Islet precursor cell (in vitro differentiated cells): Measurements from ENCODE around the gene KCNMA1.
"Not testable (repeated sequence)": the region's sequence is repeated elsewhere in the genome, so short reads cannot be mapped to it uniquely, and the experiment has no call there.

Experiments
- DNase-seq: peaks from one replicate; pipeline ENCODE4 v3.0.0-alpha.2; 2018

Gene KCNMA1

DNA sequence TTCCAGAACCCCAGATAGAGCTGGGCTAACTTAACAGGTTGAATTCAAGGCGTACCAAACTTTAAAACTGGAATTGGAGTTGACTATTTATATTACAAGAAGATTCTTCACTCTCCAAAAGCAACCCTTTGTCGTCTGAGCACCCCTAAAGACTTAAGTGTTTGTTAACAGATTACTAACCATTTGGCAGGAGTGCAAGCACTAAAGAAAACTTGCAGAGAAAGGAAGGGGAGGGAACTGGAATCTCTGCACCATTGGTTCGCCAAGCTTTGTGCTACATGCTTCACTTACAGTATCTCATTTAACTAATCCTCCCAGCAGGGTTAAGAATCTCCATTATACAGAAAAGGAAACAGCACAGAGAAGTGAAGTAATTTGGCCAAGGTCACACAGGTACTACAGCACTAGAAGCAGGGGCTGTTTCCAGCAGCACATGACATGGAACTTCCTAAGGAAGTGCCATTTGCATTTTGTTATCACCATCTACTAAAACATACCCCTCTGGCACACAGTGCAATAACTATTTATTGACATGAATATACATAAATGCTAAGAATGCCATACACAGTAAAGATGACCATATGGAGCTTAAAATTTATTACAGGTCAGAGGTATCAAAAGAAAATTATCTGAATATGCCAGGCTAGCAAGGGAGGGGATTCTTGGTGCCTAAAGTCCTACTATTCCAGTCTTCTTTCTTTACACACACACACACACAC is 201.2 kb downstream of the KCNMA1 start:
- DNase-seq = no peak

DNA sequence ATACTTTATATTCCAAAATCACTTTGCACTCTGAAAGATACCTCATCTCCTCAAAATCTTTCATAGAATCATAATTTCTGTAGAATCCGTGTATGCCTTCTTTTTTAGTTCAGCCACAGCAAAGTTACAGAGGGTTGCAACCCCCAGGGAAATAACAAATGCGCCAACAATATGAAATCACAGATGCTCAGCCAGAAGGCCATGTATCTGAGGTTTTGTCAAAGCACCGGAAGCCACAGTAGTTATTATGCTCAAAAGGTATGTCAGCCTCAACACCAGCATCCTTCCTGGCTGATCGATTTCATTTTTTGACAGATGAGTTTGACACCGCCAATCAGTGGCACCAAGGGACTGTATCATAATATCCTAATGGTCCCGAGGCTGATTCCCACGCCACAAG is 204.1 kb downstream of the KCNMA1 start:
- no peak for DNase-seq

DNA sequence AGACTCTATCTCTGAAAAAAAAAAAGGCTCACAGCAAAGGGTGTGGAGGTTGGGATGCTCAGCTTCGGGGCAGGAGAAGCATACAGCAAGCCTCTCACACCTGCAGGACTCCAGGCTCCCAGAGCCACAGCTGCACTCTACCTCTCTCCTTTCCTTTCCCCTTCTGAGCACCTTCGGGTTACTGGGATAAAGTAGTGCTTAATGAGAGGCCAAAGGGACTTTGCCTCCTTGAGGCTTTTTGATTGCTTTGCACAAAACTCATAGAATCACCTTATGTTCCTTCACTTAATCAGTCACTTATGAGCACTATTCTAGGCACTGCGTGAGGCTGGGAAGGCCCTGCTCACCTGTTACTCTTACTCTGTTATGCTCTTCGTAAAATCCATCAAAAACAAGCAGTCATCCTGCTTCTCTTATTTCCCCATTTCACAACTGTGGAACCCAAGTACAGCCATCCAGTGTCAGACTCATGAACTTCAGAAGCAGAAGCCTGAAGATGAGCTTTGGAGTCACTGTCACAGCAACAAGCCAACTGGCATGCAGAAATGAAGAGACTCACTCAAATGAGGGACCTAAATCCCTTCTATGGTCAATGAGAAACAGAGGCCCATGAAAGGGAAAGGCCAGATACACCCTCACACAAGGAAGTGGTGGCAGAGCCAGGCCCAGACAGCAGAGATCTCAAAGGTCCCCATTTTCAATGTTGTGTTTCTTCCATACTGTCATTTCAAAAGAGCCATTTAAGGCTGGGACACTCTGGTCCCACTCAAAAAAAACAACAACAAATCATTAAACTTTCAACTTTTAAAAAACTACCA is 205.4 kb downstream of the KCNMA1 start:
- DNase-seq = no peak

DNA sequence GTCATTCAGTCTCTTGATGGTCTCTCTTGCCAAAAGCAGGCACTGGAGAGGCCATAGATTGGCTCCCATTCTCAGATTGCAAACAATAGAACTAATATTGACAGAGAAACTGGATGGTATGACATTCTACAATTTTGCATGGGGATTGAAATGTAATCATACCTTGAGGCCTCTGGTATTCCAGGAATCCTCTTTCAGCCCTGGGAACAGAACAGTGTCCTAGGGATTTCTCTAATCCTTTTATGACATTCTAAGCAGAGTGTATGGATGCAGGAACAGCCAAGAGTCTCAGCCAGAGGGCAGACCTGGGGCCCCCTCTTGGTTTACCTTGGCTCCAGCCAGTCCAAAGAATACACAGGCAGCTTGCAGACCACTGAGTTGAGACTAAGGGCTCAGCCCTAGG is 206.4 kb downstream of the KCNMA1 start:
- DNase-seq = peak; percentile 76

DNA sequence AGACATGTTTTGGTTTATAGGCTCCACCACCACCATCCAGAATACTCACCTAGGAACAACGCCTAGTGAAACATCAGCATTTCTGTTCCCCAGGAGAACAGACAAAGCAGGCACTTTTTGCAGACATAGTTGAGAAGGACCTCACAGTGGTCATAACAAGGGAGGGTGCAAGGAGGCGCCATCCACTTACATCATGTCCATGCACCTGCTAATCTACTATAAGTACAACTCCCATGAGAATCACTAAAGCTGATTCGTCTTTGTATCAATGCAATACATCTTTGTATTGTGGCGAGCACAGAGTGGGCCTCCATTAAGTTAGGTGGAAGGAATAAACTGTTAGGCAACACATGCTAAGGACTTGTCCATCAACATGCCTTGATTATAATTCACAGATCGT is 207.1 kb downstream of the KCNMA1 start:
- DNase-seq = no peak

DNA sequence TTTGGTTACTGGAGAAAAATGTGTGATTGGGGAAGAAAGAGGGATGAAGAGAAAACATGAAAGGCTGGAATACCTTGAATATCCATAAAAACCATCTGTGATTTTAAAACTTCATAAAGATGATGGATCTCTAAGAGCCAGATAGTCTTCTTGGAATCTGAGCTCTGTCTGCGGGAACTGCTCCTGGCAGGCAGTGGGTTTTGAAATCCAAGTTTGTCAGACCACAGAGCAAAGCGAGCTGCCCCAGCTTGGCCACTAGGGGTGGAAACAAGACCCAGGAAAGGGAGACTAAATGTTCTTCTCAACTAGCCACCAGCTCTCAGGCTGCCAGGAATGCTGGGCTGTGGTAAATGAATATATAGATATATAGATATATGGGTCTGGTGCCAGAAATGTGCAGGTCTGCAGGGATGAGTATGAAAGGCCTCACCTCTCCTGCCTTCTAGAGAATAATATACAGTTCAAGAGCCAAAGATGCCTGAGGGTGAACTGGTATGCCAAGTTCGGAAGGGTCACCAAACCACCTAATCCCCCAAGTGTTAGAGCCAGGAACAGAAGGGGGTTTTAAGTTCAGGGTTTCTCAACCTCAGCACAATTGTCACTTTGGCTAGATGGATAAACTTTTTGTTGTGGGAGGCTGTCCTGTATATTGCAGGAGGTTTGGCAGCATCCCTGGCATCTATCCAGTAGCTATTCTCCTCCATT is 208.8 kb downstream of the KCNMA1 start:
- DNase-seq = peak; percentile 85

DNA sequence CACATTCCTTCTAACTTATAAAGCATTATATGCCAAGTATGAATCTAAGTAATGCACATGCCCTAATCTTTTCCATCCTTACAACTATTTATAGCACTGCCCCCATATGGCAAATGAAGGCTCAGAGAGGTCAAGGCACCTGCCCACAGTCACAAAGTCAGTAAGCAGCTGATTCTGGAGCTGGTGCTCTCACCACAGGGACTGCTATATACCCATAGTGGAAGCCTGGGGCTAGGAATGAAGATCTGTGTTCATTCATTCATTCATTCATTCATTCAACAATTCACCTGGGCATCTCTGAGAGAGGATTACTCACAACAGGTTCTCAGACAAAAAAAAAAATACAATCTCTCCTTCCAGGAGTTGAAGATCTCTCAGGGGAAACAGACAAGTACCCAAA is 213.4 kb downstream of the KCNMA1 start:
- no peak for DNase-seq

DNA sequence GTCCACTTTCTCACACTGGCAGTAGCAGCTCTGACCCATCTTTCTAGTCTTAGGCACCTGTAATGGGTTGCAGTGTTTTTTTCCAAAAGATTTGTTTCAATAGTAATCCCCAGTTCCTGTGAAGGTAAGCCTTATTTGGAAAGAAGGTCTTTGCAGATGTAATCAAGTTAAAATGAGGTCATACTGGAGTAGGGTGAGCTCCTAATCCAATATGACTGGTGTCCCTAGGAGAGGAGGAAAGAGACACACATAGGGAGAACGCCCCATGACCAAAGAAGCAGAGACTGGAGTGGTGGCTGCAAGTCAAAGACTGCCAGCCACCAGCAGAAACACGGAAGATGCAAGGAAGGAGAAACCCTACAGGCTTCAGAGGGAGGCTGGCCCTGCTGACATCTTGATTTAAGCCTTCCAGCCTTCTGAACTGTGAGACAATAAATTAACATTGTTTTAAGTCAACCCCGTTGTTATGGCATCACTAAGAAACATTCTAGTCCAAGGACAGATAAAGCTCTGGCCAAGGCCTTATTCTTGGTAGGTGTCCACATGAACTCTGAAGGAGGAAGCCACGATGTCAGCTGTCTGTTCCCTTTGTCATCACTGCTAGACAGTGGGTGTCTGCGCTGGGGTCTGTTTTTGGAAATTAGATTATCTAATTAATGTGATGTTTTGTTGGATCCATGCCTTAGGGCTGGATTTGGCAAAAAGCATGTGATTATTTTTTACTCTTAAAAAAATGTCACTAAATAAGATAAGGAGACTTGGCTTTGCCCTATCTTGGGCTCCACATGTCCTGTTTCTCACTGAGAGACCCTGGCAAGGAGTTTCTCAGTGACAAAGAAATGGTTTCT is 214.9 kb downstream of the KCNMA1 start:
- no peak for DNase-seq

DNA sequence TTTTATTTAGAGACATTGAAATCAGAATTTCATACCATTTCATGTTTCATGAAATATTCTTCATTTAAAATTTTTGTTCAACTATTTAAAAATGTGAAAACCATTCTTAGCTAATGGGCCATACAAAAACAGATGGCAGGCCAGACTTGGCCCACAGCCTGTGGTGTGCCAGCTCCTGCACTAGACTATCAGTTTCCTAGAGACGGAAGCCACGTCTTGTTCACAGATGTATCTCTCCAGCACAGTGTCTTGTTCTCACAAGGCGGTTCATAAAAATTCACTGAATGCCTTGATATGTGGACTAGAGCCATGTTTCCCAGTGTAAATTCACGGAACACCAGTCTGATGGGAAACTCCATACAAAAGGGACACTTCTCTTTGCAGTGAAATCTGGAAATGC is 216.0 kb downstream of the KCNMA1 start:
- no peak for DNase-seq

DNA sequence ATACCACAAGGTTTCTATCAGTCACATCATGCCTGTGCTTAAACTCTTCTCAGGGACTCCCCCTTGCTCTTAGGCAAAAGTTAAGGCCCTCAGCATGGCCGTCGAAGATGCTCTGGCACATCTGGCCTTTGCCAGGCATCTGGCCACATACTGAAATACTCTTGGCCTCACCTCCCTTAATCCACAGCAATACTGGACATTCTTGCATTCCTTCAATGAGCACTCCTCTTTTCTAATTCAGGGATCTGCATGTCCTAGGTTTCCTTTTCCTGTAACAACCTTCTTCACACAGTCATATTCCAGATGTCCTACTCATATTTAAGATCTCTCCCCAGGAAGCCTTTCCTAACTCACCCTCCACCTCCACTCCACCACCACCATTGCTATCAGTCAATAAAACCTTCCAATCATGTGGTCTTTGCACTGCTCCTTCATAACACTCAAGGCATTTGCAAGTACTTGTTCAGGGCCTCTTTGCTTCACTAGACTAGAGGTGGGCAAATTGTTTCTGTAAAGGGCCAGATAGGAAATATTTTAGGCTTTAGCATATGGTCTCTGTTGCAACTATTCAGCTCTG is 216.6 kb downstream of the KCNMA1 start:
- no peak for DNase-seq

DNA sequence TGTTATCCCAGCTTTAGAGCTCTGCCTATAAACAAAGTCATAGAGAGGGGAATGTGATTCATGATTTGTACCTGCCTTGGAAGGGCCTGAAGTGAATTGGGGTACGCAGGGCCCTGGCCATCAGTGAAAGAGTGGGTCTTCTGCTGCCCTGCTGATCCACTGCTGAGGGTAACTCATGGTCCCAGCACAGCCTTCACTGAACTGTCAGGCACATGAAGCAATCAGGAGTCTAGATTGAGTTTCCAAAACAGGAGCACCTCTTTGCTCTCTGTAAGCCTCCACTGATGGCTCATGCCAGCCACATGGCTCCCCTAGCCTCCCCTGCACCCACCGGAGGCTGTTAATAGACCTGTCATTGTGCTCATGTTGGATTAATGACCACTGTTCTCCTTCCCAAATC is 217.6 kb downstream of the KCNMA1 start:
- no peak for DNase-seq

DNA sequence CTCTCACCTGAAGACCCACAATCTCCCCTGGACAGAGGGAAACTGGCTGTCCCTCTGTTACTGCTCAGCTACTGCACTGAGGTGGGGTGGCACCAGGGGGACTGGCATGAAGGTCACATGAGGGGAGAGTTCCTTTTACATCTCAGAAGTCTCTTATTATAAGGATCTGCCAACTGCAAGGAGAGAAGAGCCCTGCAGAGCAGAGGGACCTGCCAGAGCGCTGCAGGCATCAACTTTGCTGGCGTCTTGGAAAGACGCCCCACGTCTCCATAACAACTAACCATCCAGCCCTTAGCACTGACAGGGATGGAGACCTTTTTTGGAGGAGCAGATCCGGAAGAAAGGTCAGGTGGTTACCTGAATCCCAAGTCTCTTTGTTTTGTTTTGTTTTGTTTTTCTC is 218.6 kb downstream of the KCNMA1 start:
- no peak for DNase-seq

DNA sequence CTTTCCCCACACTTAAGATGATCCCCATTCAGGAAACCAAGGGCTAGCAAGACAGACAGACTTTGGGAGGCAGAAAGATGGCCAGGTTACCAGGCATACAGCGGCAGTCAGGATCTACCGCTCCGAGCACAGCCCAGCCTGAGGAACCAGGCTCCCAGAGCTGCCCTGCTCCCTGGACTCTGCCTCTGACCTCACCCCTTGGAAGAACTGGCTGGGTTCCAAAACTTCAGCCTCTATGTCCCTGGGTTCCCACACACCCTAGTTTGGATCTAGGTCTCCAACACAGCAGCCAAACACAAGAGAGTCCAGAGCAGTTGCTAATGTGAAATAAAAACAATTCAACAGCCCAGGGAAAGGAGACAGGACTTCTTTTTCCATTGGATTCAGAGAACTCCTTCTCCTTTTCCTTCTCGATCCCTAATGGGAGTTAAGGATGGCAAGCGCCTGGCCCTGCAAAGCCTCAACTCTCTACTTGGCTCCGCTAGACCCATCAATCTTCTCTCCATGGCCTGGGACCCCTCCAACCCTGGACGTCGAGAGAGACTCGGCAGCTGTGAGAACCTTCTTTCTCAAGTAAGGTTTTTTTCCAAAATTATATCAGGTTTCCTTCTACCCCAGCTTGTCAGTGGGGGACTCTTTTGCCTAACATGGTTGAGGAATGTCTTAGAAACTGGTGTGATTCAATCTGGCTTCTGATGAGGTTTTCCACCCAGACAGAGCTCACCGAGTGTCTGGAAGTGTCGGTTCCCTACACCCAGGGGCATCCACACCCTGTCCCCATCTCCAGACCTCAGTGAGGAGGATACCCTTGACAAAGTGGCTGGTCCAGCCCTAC is 219.6 kb downstream of the KCNMA1 start:
- no peak for DNase-seq

DNA sequence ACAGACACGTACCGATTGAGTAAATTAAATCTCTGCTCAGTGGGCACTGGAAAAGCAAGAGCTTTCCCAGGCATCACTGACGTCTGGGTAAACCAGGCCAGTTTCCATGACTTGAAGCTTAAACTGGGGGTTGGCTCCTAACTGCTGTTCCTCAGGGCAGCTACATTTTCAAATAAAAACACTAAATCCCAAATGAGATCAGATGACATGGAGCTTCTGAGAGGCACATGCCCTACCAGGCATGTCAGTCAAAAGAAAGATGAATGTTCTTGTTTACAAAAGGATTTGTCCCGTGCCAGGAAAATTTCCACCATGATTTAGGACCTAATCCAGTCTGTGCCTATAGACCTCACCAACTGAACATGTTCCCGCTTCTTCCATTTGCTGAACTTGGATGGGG is 220.2 kb downstream of the KCNMA1 start:
- DNase-seq = no peak

DNA sequence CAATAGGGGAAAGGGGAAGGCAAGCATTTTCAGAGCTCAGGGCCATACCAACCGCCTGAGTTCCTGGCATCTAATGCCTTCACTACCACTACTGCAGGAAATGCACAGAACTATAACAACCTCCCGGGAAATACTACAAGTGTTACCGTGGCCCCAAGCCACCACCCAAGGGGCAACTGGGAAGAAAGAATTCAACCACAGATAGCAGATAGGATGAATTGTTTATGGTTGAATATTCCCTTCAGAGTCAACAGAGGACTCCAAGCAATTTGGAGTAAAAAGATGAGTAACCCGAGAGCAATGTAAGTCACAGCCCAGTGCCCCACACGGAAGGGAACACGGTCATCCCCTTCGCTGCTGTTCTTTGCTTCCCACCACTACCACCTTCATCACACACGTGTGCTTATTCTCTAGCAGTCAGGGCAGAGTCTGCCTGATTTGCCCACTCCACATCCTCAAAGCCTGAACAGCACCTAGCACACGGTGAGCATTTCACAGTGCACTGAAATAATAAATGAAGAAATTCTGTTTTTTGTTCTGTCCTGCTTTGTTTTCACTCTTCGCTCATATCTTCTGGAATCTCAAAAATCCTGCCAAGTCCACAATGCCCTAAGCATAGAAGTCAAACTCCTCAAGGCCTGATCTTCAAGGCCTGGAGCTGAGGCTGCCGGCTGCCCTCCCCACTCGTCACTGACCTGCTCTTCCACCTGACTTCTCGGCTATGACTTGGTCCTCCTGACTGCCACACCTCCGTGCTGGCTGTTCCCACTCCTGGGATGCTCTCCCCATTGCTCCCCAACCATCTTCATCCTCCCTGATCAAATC is 221.1 kb downstream of the KCNMA1 start:
- DNase-seq = peak; percentile 78

DNA sequence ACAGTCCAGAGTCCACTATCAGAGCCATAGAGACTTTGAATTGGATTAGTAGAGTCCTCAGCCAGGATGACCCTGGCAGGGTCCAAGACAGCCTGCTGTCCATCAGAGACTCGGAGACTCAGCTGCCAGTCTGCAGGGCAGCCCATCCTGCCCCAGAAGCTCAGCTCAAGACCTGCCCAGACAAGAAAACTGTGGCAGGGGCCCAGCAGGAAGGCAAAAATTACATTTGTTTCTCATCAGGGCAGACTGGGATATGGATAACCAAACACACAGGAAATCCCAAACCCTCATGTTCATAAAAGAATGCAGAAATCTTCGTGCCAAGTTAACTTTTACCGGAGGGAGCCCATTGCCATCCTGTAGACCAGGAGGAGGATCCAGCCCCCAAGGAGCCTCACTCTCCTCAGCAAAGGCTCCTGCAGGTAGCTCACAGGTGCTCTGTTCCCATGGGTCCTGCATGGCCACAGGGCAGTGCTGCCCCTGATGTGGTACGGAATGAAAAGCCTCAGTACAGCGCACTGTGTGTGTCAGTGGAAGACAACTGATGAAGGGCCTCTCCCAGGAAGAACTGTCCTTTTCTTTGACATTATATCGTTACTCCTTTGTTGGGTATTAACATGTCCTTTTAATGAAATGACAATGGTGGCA is 222.2 kb downstream of the KCNMA1 start:
- no peak for DNase-seq

DNA sequence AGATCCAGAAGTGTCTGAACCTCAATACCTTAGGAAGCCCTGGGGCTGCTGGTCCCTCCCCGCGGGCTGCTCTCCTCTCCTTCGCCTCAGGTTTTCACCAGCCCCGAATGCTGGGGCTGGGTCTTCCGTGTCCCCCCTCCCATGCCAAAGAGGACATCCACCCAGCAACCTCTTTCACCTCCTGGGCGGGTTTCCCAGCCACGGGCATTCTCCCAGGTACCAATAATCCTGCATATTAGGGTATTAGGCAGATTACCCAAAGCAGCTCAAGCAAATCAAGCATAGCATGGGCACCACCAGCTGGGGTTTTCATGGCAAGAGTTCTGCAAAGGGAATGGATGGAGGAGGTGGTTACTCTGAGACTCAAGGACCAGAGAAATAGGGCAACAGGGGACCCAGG is 224.4 kb downstream of the KCNMA1 start:
- DNase-seq = no peak

DNA sequence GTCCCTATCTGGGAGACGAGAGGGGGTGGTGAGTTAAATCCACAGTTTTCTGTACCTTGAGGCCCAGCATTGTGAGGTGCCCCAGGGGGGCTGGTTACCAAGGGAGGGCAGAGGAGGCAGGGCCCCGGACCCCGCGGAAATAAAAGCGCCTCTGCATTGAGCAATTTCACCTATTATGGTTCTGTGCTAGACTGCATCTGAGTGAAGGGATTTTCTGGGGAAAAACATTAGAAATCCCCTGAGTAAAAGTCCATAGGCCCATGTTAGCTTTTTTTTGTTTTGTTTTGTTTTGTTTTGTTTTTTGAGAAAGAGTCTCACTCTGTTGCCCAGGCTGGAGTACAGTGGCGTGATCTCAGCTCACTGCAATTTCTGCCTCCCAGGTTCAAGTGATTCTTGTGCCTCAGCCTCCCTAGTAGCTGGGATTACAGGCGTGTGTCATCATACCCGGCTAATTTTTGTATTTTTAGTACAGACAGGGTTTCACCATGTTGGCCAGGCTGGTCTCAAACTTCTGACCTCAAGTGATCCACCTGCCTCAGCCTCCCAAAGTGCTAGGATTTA is 225.0 kb downstream of the KCNMA1 start:
- DNase-seq = not testable (repeated sequence)

DNA sequence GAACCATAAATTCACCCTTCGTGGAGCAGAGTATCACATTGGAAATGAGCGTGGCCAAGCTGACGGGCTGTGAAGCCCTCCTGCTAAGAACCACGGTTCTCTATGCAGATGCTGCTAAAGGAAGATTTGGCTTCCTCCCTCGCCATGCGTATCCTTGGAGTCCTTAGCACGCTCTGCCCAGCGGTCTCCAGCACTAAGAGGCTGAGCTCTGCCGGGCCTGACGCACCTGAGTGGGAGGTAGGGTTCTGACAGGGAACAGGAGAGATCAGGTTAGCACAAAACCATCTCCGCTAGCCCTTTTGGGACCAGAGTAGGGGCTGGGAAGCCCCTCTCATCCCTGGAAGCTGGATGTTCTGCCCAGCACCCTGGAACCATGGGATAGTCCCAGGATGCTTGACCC is 225.8 kb downstream of the KCNMA1 start:
- no peak for DNase-seq

DNA sequence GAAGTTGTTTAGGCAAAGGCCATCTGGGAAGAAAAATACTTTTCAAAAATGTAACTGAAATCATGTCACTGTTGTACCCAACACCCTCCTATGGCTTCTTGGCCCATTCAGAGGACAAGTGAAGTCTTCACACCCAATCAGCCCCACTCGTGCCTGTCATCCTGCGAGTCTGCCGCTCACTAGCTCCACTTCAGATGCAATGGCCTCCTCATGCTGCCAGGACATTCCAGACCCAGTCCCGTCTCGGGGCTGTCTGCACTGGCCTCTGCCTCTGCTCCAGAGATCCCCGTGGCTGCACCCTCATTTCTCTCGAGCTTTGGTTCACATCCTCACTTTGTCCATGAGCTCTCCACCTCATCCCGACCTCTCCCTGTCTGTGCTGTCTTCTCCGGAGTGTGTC is 227.1 kb downstream of the KCNMA1 start:
- DNase-seq = no peak
